Breast epithelium (tissue), 3 donors: ENCODE results near the gene TCF7.

Source experiments
- CTCF ChIP-seq, 3 donors: fragments of 450-650 bp; IDR thresholded peaks; one replicate each; pipeline ENCODE4 v1.5.1; 2016 to 2017; ENCODE audit warnings: antibody characterized with exemption in 3 of 3, mild to moderate bottlenecking in 3 of 3, moderate library complexity in 3 of 3
- POLR2AphosphoS5 ChIP-seq, 3 donors: sonication (generic); formaldehyde crosslinking; IDR thresholded peaks; one replicate each; pipeline ENCODE4 v1.6.1; 2017; ENCODE audit warnings: antibody characterized with exemption in 3 of 3

- TF ChIP-seq POLR2AphosphoS5 (IDR thresholded peaks at IDR 0.05) (no peak), CTCF (IDR thresholded peaks at IDR 0.05) (no peak)
These were observed 1.3 kb downstream of the TCF7 start for GRCh38 chr5:134115806-134116175.
